Mucosa of stomach (tissue), 1 donor: Measurements from ENCODE around the gene SORL1.
A peak's percentile ranks its signal among the peaks of the same experiment; 100 is the strongest.

Source experiments
- H3K27me3 ChIP-seq: one replicate; pipeline ENCODE4 v1.7.0; 2013; ENCODE audit warnings: mild to moderate bottlenecking, low read length; ENCODE audit not compliant: control insufficient read depth, insufficient read depth
- H3K36me3 ChIP-seq: one replicate; pipeline ENCODE4 v1.7.0; 2013; ENCODE audit warnings: low read length; ENCODE audit not compliant: control insufficient read depth, insufficient read depth
- H3K4me1 ChIP-seq: one replicate; pipeline ENCODE4 v1.7.0; 2013; ENCODE audit warnings: mild to moderate bottlenecking, low read length; ENCODE audit not compliant: control insufficient read depth, insufficient read depth
- H3K4me3 ChIP-seq: one replicate; pipeline ENCODE4 v1.7.0; 2013; ENCODE audit warnings: low read length
- H3K9ac ChIP-seq: one replicate; pipeline ENCODE4 v1.7.0; 2013; ENCODE audit warnings: mild to moderate bottlenecking, low read length, moderate library complexity
- H3K9me3 ChIP-seq: one replicate; pipeline ENCODE4 v1.7.0; 2013; ENCODE audit warnings: mild to moderate bottlenecking, low read length, moderate library complexity; ENCODE audit not compliant: control insufficient read depth
- donor health status: Pancreatic carcinoma.

SORL1 gene

DNA sequence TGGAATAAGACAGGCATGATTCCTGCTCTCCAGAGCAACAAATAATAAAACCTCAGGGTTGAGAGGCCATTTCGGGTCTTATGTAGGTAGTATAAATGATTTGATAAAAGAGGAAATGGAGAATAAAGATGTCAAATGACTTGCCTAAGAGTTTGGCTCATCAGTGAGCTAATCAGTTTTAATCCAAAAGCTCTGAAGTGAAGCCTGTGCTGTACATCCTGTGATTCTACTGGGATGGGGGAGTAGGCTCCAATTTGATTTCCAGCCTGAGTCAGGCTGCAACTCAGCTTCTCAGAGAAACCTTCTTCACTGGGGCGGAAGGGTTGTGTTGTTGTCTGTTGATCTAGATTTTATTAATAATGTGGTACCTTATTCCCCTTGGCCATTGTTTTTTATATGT lies 192.9 kb downstream of the SORL1 start:
- Histone ChIP-seq H3K9me3 (no peaks in the 10 kb centered on the region), H3K9ac (no peak overlapping the region), H3K36me3 (no peaks in the 10 kb centered on the region), H3K27me3 (no peaks in the 10 kb centered on the region), H3K4me3 (no peak overlapping the region), H3K4me1 (no peaks in the 10 kb centered on the region)

DNA sequence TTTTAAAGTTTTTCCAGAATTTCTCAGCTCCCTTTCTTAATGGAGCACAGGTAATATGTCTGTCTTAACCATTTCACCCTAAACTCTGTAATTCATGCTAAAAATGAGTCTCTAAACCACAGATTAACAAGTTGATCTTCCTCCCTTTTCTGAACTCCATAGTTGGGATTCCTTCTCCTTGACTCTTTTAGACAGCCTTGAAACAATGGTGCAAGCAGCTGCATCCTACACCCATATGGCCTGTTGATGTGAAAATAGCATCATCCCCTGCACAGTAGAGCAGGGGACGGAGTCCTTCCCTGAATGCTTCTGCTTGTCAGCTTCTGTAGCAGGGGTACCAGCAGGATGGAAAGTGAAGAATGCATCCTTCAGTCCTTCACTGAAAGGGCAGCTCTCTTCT lies 193.5 kb downstream of the SORL1 start:
- Histone ChIP-seq H3K4me1 (no peaks in the 10 kb centered on the region), H3K4me3 (no peak overlapping the region), H3K9me3 (no peaks in the 10 kb centered on the region), H3K36me3 (no peaks in the 10 kb centered on the region), H3K27me3 (no peaks in the 10 kb centered on the region), H3K9ac (no peak overlapping the region)

DNA sequence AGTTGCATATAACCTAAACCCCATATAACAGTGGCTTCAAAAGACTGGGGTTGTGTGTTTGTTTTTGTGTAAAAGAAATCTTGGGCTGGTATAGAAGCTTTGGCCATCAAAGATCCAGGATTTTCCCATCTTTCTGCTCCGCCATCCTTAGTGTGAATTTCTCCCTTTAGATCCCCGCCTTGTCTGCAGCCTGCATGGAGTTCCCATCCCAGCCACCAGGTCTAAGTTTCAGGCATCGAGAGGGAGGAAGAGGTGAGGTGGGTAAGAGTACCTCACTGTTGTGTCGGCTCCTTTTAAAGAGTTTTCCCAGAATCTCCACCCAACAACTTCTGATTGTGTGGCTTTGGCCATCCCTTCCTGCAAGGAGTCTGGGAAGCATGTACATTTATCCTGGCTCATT lies 196.2 kb downstream of the SORL1 start:
- no peaks in the 10 kb centered on the region for H3K9me3 ChIP-seq
- H3K4me3 ChIP-seq = no peak overlapping the region
- H3K27me3 ChIP-seq = no peaks in the 10 kb centered on the region
- no peaks in the 10 kb centered on the region for H3K4me1 ChIP-seq
- H3K36me3 ChIP-seq = no peaks in the 10 kb centered on the region
- no peak overlapping the region for H3K9ac ChIP-seq

DNA sequence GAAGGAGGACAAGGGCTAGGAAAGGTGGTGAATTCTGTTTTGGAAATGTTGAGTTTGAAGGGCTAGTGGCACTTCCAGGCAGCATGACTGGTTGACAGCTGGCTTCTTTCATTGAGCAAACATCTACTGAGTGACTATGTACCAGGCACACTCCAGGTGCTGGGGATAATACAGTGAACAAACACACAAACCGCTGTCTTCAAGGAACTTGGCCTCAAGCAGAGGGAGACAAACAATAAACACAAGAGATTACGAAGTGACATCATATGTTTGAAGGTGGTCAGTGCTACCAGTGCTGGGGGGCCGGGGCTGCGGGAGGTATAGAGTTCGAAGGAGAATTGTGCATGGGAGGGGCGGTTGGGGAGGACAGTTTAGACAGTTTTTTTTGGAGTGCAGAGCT lies 197.7 kb downstream of the SORL1 start:
- Histone ChIP-seq H3K4me3 (no peak overlapping the region), H3K9me3 (no peaks in the 10 kb centered on the region), H3K27me3 (no peaks in the 10 kb centered on the region), H3K4me1 (peaks cover 5% of the 10 kb centered on the region), H3K9ac (no peak overlapping the region), H3K36me3 (no peaks in the 10 kb centered on the region)

DNA sequence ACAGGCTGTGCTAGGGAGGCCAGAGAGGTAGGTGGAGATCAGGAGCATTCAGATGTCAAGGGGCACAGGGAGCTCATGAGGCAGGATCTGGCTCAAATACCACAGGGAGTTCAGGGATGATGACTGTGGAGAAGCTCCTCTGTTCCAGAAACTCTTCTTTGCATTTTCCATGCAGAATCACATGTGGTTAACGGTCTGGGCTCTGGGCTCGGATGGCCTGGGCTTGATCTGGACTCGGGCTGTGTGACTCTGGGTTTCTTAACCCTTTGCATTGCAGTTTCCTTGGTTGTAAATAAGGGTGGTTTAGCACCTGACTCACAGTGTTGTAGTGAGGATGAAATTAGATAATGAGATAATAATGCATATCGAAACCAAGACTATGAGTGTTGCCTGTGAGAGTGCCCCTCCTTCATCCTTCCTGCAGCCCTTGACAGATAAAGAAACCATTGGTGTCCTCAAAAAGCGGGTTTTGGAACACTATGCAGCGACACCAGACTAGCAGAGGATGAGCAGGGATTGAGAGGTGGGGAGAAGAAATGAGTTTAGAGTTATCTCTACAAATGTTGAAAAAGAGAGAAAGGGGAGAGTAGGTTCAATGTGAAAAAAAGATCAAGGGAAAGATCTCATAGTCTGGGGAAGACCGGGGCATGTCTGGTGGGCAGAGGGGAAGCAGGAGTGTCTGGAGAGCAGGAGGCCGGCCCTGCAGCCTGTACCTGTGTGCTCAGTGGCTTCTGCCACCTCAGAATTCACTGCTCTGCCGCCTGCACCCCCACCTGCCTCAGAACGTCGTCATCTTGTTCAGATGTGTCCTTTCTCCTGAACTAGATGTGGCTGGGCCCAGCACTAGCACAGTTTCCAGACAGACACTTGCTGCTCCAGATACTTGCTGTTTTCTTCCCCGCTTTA lies 198.5 kb downstream of the SORL1 start:
- Histone ChIP-seq H3K27me3 (no peaks in the 10 kb centered on the region), H3K4me1 (peaks cover 13% of the 10 kb centered on the region), H3K9me3 (no peaks in the 10 kb centered on the region), H3K9ac (no peak overlapping the region), H3K4me3 (no peak overlapping the region), H3K36me3 (no peaks in the 10 kb centered on the region)

DNA sequence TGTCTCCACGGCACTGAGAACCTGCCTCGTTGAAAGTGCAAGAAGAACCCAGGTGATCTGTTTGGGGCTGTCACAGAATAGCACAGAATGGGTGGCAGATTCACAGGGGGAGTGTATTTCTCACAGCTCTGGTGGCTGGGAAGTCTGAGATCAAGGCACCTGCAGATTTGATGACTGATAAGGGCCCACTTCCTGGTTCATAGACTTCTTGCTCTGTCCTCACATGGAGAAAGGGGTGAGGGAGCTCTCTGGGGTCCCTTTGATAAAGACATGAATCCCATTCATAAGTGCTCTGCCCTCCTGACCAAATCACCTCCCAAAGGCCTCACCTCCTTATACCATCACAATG lies 199.1 kb downstream of the SORL1 start:
- H3K36me3 ChIP-seq = no peaks in the 10 kb centered on the region
- no peak overlapping the region for H3K9ac ChIP-seq
- peaks cover 13% of the 10 kb centered on the region for H3K4me1 ChIP-seq
- no peak overlapping the region for H3K4me3 ChIP-seq
- H3K9me3 ChIP-seq = no peaks in the 10 kb centered on the region
- H3K27me3 ChIP-seq = no peaks in the 10 kb centered on the region

DNA sequence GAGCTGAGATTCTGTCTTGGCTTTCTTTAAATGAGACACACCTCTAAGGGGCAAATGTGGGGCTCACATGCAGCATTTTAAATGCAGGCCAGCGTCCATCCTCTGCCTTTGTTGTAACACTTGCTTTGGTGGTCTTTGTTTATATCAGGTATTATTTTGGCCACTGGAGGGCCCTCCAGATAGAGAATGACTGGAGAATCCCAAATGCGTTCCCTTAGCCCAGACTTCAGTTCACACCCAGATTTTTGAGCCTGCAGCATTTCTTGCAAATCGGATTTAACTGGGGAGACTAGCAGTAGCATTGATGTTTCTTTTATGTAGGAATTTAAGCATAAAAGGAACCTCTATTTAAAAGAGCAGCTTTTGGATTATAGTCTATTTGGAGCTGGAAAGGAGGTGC lies 200.9 kb downstream of the SORL1 start:
- Histone ChIP-seq H3K27me3 (no peaks in the 10 kb centered on the region), H3K4me1 (peaks cover 13% of the 10 kb centered on the region), H3K9me3 (no peaks in the 10 kb centered on the region), H3K4me3 (no peak overlapping the region), H3K9ac (no peak overlapping the region), H3K36me3 (no peaks in the 10 kb centered on the region)

DNA sequence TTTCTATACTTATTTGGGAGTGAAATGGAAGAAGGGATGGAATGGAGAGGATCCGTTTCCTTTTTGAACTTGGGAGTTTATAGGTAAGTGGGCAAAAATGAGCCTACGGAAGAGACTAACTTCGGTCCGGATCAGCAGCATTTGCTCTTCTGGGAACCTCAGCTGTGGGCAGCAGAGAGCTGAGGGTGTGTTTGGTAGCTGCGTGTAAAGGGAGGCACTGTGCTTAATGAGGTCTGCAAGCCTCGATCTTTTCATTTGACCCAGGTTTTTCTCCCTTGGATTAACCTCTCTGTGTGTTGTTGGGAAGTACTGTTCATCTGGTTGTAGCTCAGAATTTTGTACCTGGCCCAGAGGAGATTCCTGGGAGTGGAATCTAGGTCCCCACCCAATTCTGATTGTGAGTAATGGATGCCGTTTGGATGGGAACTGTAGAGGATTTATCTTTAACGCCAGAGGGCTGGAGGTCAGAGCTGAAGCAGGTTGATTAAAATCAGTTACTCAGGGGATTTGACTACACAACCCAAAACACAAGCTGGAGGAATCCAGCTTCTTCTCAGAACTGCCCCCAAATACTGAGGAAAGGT lies 202.2 kb downstream of the SORL1 start:
- no peak overlapping the region for H3K9ac ChIP-seq
- peaks cover 13% of the 10 kb centered on the region for H3K4me1 ChIP-seq

DNA sequence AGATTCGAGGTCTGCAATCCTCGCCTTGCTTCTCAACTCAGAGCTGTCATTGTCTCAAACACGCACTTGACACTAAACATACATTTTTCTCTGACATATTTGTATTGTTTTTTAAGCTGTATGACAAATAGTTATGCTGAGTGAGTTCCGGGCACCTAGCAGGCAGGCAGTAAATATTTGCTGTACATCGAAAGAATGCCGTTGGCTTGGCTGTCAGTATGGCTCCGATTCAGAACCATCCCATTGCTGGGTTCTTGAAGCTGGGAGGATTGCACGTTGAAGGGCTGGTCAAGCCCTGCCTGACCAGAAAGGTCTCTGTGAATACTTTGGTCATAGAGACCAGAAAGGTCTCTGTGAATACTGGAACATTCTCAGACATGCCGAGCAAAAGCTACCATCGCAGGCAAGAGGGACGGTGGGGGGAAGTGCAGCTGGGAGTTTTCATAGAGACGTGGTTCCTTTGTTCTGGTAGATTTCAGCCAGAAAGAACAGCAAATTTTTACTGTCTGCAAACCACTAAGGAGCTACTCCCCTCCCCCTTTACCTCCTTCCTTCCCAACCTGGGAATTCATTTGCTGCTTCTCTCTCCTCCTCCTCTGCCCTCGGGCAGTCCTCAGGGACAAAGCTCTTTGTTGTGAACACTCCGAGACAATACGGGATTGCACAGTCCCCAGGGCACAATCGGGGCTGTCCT lies 202.9 kb downstream of the SORL1 start:
- peaks cover 13% of the 10 kb centered on the region for H3K4me1 ChIP-seq
- peak overlapping the region; percentile 2 for H3K9ac ChIP-seq
- H3K27me3 ChIP-seq = no peaks in the 10 kb centered on the region
- no peaks in the 10 kb centered on the region for H3K9me3 ChIP-seq
- H3K36me3 ChIP-seq = no peaks in the 10 kb centered on the region
- peak overlapping the region; percentile 45 for H3K4me3 ChIP-seq

More for the DNA sequence above, 202.2 kb downstream of the SORL1 start:
- H3K4me3 ChIP-seq = no peak overlapping the region
- no peaks in the 10 kb centered on the region for H3K9me3 ChIP-seq
- H3K27me3 ChIP-seq = no peaks in the 10 kb centered on the region
- no peaks in the 10 kb centered on the region for H3K36me3 ChIP-seq

DNA sequence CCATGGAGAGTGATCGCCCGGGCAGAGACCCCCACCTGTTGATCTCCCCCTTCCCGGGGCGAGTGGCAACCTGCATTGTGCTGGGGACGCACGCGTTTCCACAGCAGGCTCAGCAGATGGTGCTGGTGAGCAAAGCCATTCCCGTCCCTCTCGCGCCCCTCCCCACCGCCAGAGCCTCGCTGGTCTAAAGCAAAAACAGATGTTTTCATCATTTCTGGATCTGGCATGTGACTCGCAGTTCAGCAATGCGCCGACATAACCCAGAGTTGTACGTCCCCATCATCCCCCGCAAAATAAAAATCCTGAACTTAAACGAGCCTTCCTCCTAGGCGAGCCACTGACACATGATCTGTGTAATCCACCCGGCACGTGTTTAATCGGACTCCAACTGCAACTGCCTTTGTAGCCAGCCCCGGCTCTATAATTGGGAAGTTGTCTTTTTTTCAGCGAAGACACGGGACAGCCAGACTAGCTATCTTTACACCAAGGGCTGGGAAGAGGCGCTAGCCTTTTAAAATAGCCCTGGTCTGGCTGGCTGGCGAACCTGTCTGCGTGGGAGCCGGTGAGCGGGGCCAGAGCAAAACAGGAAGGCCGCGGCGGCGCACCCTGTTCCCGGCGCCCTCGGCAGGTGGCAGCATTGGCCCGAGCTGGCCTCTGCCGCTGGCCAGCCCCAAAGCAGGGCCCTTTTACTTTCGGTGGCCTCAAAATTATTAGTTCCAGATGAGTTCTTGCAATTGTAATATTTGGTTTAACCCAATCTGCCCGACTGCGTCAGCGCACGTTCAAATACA lies 203.6 kb downstream of the SORL1 start:
- peak overlapping the region; percentile 2 for H3K9ac ChIP-seq
- no peaks in the 10 kb centered on the region for H3K9me3 ChIP-seq
- no peaks in the 10 kb centered on the region for H3K27me3 ChIP-seq
- H3K4me3 ChIP-seq = peak overlapping the region; percentile 45
- peaks cover 13% of the 10 kb centered on the region for H3K4me1 ChIP-seq
- H3K36me3 ChIP-seq = no peaks in the 10 kb centered on the region

DNA sequence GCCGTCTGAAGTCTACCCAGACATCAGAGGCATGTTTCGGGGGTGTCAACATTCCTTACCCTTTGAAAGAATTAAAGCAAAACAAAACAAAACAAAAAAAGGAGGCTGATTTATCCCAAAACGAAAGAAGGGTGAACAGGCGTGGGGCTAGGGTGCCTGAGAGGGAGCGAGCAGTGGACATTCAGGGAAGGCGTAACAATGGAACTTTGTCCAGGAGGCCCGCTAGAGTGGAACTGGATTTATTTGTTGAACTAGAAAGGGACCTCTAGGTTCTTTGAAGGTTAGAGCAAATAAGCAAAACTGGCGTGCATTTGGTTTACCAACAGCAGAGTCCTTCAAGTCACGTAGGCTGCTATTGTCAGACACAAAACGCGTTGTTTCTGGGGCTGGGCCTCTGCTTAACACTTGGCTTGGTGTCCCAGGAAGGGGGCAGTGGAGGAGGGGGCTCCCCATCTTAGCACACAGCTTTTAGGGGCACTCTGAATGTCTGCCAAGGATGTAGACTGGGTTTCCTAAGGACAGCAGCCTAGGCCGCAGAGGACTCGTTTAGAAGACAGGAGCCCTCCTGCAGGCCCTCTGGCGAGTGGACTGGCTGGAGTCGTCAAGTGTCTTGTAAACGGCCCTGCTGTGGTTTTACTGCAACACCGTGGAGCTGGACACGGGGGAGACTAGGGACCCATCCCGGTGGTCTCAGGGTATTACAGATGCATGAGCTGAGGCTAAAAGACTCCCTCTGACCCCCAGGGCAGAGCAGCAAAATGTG lies 204.4 kb downstream of the SORL1 start:
- H3K36me3 ChIP-seq = no peaks in the 10 kb centered on the region
- no peak overlapping the region for H3K4me3 ChIP-seq
- H3K4me1 ChIP-seq = peaks cover 13% of the 10 kb centered on the region
- H3K9ac ChIP-seq = peak overlapping the region; percentile 2
- H3K27me3 ChIP-seq = no peaks in the 10 kb centered on the region
- H3K9me3 ChIP-seq = no peaks in the 10 kb centered on the region
